Limb (tissue), 2 donors: Measurements from ENCODE around the gene ANXA8.
A peak's percentile ranks its signal among the peaks of the same experiment; 100 is the strongest.
"Not testable (repeated sequence)": the region's sequence is repeated elsewhere in the genome, so short reads cannot be mapped to it uniquely, and the experiment has no call there.

Source experiments
- DNase-seq, 2 donors: peaks; one replicate each; pipeline ENCODE4 v3.0.0-alpha.2; 2016; ENCODE audit errors: extremely low spot score in 2 of 2

The ANXA8 gene

DNA sequence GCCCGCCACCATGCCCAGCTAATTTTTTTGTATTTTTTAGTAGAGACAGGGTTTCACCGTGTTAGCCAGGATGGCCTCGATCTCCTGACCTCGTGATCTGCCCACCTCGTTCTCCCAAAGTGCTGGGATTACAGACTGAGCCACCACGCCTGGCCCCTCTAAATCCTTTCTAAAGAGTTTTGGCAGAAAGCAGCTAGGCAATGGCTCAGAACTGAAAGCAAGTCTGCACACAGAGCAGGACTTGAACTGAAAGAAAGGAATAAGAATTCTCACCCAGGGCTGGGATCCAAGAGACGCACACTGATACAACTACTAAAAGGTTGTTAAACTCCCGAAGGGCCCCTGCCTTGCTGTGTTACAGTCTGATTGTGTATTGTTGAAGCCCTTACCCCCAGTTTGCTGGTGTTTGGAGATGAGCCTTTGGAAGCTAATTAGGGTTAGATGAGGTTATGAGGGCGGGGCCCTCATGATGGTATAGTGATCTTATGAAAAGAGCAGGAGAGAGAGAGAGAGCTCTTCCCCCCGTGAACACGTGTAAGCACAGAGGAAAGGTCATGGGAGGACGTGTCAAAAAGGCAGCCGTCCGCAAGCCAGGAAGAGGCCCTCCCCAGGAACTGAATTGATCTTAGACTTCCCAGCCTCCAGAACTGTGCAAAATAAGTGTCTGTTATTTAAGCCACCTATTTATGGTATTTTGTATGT is 18.5 kb downstream of the ANXA8 start:
- DNase-seq = peak in 1 of 2 donors; percentile 3

DNA sequence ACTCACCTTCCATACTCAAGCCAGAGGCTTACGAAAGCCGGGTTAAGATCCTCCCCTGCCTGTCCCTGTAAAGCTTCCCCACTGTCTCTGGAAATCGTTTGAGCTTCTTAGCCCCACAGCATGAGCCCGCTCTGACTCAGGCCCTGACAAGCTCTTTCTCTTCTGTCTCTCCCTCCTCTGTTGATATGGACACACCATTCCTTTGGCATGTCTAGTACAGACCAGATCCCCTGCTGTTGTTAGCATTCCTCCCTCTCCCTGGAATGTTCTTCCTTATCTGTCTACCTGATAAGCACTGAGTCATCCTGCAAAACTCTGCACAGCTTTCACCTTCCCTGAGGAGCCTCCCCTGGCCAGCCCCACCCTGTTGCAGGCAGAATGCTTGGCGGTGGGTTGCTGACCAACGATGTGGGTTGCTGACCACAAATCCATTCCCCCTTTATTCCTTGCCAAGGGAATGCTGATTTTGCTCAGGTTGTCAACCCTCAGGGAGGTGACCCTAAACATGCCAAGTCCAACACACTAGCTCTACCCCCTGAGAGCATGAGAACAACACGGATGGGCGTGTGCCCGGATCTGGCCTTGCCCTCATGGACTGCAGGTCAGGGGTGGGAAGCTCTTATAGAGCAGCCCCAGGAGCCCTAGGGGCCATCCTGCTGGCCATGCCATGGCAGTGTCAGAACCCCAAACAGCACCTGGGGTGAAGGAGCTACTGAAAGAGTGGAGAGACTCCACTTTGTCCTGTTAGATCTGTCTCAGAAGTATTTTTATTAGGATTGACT is 21.1 kb downstream of the ANXA8 start:
- not testable (repeated sequence) for DNase-seq

DNA sequence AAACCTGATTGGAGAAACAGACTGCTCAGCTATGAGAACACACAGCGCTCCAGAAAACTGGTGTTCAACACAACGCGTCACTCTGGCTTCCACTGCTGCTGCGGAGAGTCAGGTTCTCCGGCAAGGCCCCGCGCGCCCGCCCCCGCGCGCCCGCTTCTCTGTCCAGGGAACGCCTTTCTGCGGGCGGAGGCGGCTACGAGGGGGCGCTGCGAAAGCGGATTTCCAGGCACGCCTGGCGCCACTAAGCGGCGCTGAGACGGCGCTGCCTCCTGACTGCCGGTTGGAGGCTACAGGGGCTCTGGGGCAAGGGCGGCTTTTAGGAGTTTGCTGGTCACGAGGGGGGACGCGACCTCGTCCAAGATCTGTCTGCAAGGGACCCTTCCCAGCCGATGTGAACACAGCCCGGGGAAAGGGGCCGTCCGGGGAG is 22.6 kb downstream of the ANXA8 start:
- peak; percentile 65 to 66 for DNase-seq

DNA sequence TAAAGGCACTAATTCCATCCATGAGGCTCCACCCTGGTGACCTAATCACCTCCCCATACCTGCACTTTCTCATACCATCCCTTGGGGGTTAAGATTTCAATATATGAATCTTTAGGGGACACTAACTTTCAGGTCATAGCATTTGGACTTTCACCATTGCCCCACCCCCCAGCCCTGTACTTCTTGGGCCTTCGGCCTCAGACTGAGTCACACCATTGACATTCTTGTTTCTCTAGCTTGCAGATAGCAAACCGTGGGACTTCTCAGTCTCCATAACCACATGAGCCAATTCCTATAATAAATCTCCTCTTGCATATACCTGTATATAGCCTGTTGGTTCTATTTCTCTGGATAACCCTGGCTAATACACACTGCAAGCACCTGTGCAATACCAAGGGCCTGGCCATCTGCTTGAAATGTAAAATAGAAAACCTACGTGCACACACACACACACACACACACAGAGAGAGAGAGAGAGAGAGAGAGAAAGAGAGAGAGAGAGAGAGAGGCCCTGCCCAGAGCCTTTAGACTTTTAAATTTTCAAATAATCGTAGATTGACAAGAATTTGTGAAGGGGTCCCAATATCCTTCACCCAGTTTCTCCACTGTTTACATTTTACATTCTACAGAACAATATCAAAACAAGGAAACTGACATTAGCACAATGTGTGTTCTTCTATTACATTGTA is 25.3 kb downstream of the ANXA8 start:
- no peak for DNase-seq

DNA sequence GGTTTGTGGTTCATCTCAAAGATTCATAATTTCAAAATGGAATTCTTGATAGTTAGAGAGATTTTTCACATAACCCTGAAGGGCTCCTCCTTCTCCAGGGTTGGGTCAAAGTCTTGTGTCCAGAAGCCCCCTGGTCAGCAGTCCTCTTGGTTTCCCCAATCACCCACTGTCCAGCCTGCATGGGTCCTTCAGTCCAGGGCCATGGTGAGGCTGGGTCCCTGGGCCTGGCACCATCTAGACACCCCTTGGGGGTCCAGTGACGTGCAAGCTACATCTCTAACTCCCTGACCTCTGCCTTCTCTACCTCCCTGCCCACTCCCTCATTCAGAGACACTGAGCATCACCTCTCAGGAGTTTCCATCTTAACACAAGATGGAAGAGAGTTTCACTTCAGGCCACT is 26.1 kb downstream of the ANXA8 start:
- DNase-seq = no peak

DNA sequence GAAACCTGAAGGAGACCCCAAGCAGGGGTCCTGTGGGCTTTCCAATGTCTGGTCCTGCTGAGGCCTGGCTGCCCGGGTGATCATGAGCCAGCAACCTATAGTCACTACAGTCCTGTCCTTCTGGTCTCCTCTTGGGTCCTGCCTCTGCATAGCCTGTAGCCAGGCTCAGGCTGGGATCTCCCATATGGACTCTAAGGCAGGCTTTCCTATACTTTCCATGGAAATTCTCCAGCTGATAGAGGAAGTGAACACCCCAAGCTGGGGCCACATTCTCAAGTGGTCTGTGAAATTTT is 26.4 kb downstream of the ANXA8 start:
- DNase-seq = no peak

DNA sequence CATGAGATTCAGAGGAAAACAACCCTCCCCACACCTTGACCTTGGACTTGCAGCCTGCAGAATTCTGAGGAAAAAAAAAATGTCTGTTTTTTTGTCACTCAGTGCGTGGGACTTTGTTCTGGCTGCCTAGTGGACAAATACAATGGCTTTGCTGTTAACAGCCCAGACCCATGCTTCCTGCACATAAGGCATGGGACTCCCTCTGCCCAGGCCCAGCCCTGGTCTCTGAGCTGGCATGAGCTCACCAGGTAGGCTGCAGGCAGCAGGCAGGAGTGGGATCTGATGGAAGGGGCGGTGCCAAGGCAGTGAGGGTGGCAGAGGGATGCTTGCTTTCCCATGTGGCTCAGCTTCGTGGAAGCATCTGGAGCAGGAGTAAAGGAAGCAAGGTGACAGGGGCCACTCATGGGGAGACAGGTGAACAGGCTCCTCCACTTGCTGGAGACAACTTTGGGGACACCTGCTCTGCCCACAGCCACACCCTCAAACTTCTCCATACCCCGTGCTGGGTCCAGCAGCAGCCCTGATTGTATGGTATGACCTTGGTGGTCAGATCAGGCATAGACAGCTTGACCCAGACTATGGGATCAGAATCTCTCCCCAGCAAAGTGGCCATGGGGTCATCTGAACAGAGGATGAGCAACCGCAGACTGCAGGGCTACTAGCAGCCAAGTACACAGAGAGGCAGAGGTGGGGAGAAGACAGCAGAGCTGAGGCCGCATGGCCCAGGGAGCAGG is 27.0 kb downstream of the ANXA8 start:
- DNase-seq = peak in 1 of 2 donors; percentile 24

DNA sequence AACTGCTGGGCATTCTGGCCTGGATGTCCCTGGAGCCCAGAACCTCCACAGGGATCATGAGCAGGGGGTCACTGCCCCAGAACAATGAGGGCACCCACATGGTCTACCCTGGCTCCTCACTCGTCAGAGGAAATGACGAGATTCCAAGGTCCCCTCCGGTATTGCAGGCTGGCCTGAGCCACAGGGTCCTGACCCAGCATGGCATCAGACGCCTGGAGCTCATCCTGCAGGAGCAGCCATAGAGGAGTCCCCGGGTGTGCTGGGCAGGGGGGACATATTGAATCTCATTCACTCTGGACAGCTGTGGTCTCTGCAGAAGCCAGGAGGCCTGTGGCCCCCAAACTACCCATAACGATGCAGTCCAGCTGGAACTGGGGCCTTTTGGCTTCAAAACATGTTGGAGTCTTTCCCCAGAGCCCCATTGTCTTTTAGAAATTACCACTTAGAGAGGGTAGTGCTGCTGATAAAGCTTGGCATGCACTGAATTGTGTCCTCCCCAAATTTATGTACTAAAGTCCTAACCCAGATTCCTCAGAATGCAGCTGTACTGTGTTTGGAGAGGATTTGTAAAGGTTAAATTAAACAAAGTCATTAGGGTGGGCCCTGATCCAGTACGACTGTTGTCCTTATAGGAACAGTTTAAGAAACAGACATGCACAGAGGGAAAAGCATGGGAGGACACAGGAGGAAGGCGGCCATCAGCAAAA is 27.7 kb downstream of the ANXA8 start:
- DNase-seq = peak in 1 of 2 donors; percentile 20

DNA sequence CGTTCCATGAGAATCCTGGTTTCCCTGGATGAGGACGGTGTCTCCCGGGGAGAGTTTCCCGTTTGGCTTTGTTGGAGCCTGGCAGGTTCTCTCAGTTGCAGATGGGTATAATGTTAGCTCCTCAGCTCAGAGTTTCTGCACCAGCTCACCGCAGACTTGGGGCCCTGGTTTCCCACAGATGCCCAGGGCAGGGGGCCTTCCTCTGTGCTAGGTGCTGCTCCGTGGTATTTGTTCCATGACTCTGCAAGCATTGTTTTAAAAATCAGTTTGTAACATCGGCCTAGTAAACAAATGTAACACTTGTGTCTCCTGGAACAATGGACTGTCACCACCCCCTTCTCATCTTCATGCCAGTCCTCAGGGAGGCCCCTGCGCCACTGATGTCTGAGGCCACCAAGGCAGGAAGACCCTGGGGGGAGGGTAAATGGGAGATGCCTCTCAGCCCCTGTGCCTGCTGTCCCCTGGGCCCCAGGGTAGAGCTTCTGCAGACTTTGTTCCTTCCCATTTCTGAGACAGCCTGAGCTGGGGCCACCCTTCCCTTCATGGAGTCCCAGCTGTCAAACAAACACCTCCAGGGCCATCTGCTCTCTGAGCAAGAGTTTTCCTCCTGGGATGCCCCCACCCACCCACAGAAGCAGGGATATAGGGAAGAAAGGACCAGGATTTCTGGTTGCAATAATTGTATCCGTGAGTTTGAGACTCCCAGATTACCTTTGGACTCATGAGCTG is 28.4 kb downstream of the ANXA8 start:
- peak in 1 of 2 donors; percentile 17 for DNase-seq

DNA sequence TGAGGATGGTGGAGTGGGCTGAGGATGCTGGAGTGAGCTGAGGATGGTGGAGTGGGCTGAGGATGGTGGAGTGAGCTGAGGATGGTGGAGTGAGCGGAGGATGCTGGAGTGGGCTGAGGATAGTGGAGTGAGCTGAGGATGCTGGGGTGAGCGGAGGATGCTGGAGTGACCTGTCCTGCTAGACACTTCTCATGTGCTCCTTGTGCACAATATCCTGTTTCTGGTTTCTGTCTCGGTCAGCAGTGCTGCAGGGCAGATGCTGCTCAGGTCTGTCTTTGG is 29.2 kb downstream of the ANXA8 start:
- no peak for DNase-seq

DNA sequence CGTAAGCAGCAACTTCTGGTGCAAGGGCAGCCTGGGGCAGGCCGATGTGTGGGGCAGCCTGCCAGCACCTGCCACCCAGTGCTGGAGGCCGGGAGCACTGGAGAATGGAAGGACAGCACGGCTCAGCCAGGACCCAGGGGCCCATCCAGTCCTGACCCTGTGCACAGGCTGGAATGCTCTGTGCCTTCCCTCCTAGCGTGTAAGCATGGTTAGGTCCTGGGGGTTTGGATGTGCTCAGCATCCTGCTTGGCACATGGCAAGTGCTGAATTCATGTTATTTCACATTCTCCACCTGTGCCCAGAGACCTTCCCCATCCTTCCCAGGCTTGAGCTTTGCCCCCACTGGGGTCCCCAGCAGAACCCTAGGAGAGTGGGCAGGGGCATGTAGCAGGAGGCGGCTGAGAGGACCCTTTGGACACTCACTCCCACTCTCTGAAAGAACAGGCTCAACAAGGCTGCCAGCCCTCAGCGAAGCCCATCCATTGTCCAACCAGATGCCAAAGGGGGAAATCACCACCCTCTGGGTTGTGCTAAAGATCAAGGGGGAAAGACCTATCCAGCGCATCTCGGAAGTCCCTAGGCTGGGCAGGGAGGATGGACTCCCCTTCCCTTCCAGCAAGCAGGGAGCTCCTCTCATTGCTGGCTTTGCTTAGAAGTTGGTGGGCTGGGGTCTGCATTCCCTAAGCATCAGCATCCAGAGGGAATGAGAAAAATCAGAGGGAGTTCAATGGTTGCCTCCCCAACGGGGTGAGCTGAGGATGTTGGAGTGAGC is 29.7 kb downstream of the ANXA8 start:
- DNase-seq = peak in 1 of 2 donors; percentile 25

DNA sequence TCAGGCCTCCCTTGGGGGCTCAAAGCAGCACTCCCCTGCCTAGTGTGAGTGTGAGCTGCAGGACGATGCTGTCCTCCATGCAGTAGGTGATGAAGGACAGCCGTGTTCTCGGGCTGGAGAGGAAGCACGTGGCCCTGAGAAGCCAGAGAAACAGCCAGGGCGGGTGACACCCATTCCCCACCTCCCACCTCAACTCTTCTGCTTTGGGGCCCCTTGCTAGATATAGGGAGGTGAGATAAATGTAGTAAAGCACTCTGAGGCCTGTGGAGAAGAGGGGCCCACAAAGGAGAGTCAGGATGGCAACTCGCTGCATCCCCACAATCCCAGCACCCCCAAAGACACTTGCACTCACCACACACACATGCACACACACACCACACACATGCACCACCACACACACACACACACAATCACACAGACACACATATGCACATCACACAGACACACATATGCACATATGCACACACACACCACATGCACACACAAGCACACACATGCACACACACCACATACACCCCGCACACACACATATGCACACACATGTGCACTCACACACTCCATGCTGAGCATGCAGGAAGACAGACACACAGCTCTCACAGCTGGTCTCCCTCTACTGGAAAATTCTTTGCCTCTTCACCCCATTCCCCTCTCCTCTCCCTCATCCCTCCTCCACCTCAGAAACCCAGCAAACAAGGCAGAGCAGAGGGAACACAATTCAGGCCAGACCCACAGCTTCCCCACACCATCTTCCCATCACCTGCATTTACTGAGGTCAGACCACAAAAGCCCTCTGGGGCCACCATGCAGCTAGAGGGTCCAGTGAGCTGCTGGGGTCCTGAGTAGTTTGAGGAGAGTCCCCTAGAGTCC is 30.5 kb downstream of the ANXA8 start:
- DNase-seq = peak in 1 of 2 donors; percentile 26

DNA sequence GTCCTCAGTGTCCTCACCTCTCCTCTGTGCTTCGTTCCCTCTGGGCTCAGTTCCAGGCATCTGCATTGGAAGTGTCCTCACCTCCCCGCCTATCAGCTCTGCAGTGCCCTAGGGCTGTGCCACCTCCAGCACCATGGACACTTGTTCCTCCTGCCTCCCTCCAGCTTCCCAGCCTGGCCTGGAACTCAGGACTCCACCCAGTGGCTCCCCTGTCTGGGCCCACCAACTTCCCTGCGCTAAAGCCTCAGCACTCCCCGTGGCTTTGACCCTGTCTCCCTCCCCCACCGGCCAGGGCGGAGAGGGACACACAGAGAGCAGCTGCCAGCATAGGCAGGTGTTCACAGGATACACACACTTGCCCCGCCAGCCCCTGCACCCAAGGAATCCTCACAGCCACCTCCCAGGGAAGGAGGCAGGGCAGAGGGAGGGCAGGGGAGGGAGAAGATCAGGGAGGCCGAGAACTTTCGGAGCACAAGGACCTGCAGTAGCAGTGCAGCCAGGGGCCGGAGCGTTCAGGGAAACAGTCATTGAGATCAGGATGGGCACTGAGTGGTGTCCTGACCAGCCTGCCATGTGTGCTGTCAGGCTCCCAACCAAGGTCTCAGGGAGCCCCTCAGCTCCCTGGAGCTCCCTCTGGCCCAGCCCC is 31.3 kb downstream of the ANXA8 start:
- DNase-seq = peak in 1 of 2 donors; percentile 36

DNA sequence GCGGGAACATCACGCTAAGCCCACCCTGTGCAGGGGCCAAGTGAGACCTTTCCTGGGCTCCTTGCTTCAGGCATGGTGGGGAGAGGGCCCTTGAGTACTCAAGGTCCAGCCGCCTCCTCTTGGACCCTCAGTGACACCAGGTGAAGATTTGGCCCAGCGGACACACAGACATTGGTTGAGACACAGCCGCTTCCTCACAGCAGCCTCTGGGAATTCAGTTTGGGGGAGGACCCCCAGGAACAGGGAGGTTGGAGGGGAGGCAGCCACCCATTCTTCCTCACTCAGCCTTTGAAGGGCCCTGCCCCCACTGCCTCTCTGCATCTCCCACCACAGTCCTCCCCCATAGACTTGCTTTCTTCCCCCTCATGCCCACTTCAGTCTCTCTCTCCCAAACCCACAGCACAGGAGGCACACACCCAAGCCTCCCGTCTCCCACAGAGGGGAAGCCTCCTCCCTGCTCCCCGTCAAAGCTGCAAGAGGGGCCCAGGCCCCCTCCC is 31.9 kb downstream of the ANXA8 start:
- DNase-seq = no peak

DNA sequence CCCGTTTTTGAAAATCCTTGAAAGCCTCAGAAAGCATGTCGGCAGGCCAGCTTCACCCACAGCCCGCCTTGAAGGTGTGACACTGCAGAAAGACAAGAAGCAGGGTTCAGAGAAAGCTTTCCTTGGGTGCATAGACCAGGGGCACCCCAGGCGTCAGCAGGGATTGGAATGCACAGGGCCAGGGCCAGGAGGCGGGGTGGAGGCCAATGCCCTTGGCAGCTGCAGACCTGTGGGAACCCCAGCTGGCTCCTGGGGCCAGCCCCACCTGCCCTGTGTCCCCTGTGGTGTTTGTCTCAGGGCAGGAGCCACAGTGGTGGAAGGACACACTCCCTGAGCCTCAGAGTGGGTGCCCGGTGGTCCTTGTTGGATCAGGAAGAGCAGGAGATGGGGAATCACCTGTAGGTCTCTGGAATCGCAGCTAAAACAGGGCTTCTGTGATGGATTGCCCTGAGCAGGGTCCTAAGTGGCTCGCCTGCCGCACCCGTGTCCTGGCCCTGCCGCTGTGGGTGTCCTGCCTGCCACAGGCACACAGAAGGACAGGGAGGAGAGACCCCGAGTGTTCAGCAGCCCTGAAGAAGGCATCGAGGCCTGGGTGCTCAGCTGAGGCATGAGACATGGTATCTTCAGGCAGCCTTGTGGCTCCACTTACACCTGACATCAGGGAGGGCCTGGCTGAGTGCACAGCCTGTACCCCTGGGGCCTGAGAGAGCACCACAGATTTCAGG is 32.5 kb downstream of the ANXA8 start:
- peak in 1 of 2 donors; percentile 24 for DNase-seq

DNA sequence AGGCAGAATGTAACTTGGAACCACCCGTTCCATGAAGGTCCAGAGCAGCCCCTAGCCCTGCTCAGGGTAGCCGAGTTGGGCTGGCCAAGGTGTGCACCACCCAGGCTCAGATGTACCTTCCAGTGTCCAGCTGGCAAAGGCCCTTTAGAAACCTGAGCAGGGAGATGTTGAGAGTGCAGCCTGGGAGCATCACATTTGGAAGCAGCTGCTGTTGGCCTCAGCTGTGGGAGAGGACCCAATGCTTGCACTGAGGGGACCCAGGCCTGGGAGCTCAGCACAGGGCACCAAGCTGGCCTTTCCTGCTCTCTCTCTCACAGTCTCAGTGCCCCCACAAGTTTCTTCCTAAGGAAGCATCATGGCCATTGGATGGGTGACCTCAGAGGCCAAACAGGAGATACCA is 33.5 kb downstream of the ANXA8 start:
- DNase-seq = no peak

DNA sequence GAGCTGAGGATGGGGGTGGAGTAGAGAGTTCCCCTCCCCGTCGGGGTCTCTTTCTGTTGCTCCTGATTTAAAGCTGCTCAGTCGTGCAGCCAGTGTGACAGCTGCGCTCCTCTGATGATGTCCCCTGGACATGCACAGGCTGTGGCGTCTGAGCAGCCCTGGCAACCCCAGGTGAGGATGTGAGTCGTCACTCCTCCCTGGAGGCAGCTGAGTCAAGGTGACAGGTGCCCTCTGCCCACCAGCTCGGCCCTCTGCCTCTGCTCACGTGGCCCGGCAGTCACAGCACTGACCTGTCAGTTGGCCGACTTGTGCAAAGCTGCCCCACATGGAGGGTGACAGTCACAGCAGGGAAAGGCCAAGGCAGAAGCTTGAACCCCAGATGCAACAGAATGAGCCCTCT is 33.9 kb downstream of the ANXA8 start:
- peak in 1 of 2 donors; percentile 23 for DNase-seq
